Measurements from ENCODE around the gene CSE1L.

DNA sequence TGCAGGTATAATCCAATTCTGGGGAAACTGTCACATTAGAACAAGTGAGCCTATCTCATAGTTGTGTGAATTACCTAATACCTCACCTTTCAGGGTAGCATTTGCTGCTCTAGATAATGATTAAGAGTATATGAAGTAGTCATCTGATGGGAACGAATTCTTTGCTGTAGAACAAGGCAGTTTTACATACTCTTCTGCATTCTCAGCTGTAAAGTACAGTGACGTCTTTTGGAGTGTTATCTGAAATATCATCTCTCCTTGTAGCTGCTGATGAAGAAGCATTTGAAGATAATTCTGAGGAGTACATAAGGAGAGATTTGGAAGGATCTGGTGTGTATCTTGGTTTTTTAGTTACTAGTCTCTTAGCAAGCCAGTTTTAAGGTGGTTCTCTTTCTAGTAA, 28.4 kb downstream of the CSE1L start:
- no peak for TF ChIP-seq CTCF (conservative IDR thresholded peaks at IDR 0.05; ENCODE audit: low read depth, low read length)
- TF ChIP-seq EZH2 (IDR thresholded peaks at IDR 0.05; ENCODE audit: borderline replicate concordance, low read depth, low read length, poor library complexity, severe bottlenecking) = no peak
